Glutamatergic neuron (in vitro differentiated cells): ENCODE measurements around the gene LILRA1. TPM values are rescaled to one million over a fixed set of nuclear protein-coding genes. Genes with fewer than 3 reads are reported as not detected.
"Not testable (repeated sequence)": the region's sequence is repeated elsewhere in the genome, so short reads cannot be mapped to it uniquely, and the experiment has no call there.

ENCODE experiments used
- DNase-seq: peaks from one replicate; pipeline ENCODE4 v3.0.0; 2022
- H3K27ac Mint-ChIP-seq: one replicate; pipeline ENCODE4 v1.8.0; 2020; ENCODE audit warnings: mild to moderate bottlenecking, mixed read lengths, inconsistent platforms; ENCODE audit not compliant: unreplicated experiment
- H3K27me3 Mint-ChIP-seq: one replicate; pipeline ENCODE4 v1.8.0; 2020; ENCODE audit warnings: mild to moderate bottlenecking, moderate library complexity, mixed read lengths, inconsistent platforms; ENCODE audit not compliant: unreplicated experiment
- H3K36me3 Mint-ChIP-seq: one replicate; pipeline ENCODE4 v1.8.0; 2020; ENCODE audit warnings: mild to moderate bottlenecking, mixed read lengths, inconsistent platforms; ENCODE audit not compliant: unreplicated experiment
- H3K4me1 Mint-ChIP-seq: one replicate; pipeline ENCODE4 v1.8.0; 2020; ENCODE audit warnings: mild to moderate bottlenecking, low read depth, mixed read lengths, inconsistent platforms; ENCODE audit not compliant: unreplicated experiment
- H3K4me3 Mint-ChIP-seq: one replicate; pipeline ENCODE4 v1.8.0; 2020; ENCODE audit warnings: mild to moderate bottlenecking, mixed read lengths, inconsistent platforms; ENCODE audit not compliant: unreplicated experiment
- H3K9me3 Mint-ChIP-seq: one replicate; pipeline ENCODE4 v1.8.0; 2020; ENCODE audit warnings: mild to moderate bottlenecking, moderate library complexity, mixed read lengths, inconsistent platforms; ENCODE audit not compliant: unreplicated experiment
- CTCF ChIP-seq: fragments of 200-600 bp; sonication (generic); IDR thresholded peaks from one replicate; pipeline ENCODE4 v1.5.0; 2021; ENCODE audit not compliant: partially characterized antibody, unreplicated experiment
- total RNA-seq: library from RNA; stranded (reverse); fragmentation: NEBNext Ultra II Directional; extraction: Animal tissue kit (Norgen Biotek cat#: 25700); gene quantifications from one replicate; pipeline ENCODE4 v1.2.1, GENCODE V29; 2021; ENCODE audit not compliant: unreplicated experiment

The LILRA1 gene
- total RNA-seq, 1 donor from 2014 or later: not detected

- H3K9me3 Mint-ChIP-seq: peaks cover 4% of the 10 kb centered on the region
Measured at GRCh38 chr19:54630782-54631181, 37.4 kb downstream of the LILRA1 start.

GRCh38 chr19:54631489-54632337 is 38.3 kb downstream of the LILRA1 start:
- not testable (repeated sequence) for H3K36me3 Mint-ChIP-seq, H3K4me3 Mint-ChIP-seq, H3K9me3 Mint-ChIP-seq

More at GRCh38 chr19:54630782-54631181, 37.4 kb downstream of the LILRA1 start:
- Mint-ChIP-seq H3K4me1 (peaks cover 1% of the 10 kb centered on the region), H3K36me3 (no peaks in the 10 kb centered on the region), H3K4me3 (no peak overlapping the region), H3K27ac (no peak overlapping the region), H3K27me3 (peaks cover 2% of the 10 kb centered on the region)
- TF ChIP-seq CTCF: no peak
- no peak for DNase-seq

GRCh38 chr19:54632517-54632916 is 39.1 kb downstream of the LILRA1 start:
- H3K9me3 Mint-ChIP-seq, H3K4me3 Mint-ChIP-seq, H3K27me3 Mint-ChIP-seq, H3K27ac Mint-ChIP-seq, DNase-seq, H3K36me3 Mint-ChIP-seq, H3K4me1 Mint-ChIP-seq: not testable (repeated sequence)

More at GRCh38 chr19:54631489-54632337, 38.3 kb downstream of the LILRA1 start:
- not testable (repeated sequence) for DNase-seq, H3K27me3 Mint-ChIP-seq, H3K27ac Mint-ChIP-seq, H3K4me1 Mint-ChIP-seq

- Mint-ChIP-seq H3K27me3 (no peaks in the 10 kb centered on the region), H3K4me1 (peaks cover 5% of the 10 kb centered on the region), H3K36me3 (no peaks in the 10 kb centered on the region), H3K9me3 (peaks cover 3% of the 10 kb centered on the region), H3K4me3 (no peak overlapping the region), H3K27ac (no peak overlapping the region)
- no peak for TF ChIP-seq CTCF
- DNase-seq: no peak
Measured at GRCh38 chr19:54633401-54633800, 40.0 kb downstream of the LILRA1 start.

- not testable (repeated sequence) for H3K36me3 Mint-ChIP-seq, H3K9me3 Mint-ChIP-seq, H3K27me3 Mint-ChIP-seq, H3K4me1 Mint-ChIP-seq
- Mint-ChIP-seq H3K27ac (peak overlapping the region; percentile 57), H3K4me3 (peak overlapping the region; percentile 34)
- DNase-seq: peak; percentile 55
Measured at GRCh38 chr19:54636081-54636480, 42.6 kb downstream of the LILRA1 start.

- no peak for TF ChIP-seq CTCF
- Mint-ChIP-seq H3K4me3 (no peak overlapping the region), H3K36me3 (no peaks in the 10 kb centered on the region), H3K27me3 (no peaks in the 10 kb centered on the region), H3K4me1 (peaks cover 5% of the 10 kb centered on the region), H3K27ac (no peak overlapping the region), H3K9me3 (peaks cover 4% of the 10 kb centered on the region)
- DNase-seq: no peak
Measured at GRCh38 chr19:54638683-54639082, 45.3 kb downstream of the LILRA1 start.

GRCh38 chr19:54642953-54643352 is 49.5 kb downstream of the LILRA1 start:
- not testable (repeated sequence) for H3K4me3 Mint-ChIP-seq, DNase-seq, H3K27me3 Mint-ChIP-seq, H3K36me3 Mint-ChIP-seq, H3K4me1 Mint-ChIP-seq, H3K9me3 Mint-ChIP-seq, H3K27ac Mint-ChIP-seq

GRCh38 chr19:54643583-54643982 is 50.2 kb downstream of the LILRA1 start:
- not testable (repeated sequence) for H3K27me3 Mint-ChIP-seq, H3K9me3 Mint-ChIP-seq, DNase-seq, H3K4me3 Mint-ChIP-seq, H3K36me3 Mint-ChIP-seq, H3K4me1 Mint-ChIP-seq, H3K27ac Mint-ChIP-seq
